ENCODE data around the gene PROK2.

The PROK2 gene

DNA sequence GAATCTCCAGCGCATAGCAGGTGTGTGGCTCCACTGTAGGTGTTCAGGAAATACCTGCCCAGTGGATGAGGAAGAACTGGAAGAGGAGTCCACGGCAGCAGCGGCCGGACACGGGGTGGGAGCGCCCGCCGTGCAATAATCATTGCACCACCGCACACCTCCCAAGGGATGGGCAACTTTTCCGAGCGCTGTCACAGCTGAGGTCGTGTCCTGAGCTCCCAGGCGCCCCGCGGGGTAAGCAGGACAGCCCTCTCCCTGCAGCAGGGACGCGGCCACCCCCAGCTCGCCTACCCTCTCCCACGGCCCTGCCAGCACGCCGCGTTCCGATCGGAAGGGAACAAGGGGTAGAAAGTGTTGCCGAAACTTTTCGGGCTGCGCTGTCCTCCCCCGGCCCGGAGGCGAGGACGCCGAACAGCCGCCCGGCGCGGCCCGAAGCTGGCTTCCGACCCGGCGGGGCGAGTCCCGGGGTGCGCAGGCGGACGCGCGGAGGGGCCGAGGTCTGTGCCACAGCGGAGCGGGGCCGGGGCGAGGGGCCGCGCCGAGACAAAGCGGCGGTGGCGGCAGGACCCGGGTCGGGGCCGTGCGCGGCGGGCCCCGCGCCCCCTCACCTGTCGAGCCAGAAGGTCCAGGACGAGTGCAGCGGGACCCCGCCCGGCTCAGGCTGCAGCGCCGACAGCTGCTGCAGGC is 60.2 kb downstream of the PROK2 start:
- Histone ChIP-seq H2AFZ (ENCODE audit: low read length) (peak overlapping the region; percentile 73), H3K9me2 (replicated peaks; ENCODE audit: low read depth, low read length) (no peaks in the 10 kb centered on the region)
- no peak for TF ChIP-seq EZH2phosphoT487 (IDR thresholded peaks at IDR 0.05; ENCODE audit: borderline replicate concordance)
- TF ChIP-seq, protein P1, sequence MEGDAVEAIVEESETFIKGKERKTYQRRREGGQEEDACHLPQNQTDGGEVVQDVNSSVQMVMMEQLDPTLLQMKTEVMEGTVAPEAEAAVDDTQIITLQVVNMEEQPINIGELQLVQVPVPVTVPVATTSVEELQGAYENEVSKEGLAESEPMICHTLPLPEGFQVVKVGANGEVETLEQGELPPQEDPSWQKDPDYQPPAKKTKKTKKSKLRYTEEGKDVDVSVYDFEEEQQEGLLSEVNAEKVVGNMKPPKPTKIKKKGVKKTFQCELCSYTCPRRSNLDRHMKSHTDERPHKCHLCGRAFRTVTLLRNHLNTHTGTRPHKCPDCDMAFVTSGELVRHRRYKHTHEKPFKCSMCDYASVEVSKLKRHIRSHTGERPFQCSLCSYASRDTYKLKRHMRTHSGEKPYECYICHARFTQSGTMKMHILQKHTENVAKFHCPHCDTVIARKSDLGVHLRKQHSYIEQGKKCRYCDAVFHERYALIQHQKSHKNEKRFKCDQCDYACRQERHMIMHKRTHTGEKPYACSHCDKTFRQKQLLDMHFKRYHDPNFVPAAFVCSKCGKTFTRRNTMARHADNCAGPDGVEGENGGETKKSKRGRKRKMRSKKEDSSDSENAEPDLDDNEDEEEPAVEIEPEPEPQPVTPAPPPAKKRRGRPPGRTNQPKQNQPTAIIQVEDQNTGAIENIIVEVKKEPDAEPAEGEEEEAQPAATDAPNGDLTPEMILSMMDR (conservative IDR thresholded peaks at IDR 0.05; ENCODE audit: low read length), result no peak

DNA sequence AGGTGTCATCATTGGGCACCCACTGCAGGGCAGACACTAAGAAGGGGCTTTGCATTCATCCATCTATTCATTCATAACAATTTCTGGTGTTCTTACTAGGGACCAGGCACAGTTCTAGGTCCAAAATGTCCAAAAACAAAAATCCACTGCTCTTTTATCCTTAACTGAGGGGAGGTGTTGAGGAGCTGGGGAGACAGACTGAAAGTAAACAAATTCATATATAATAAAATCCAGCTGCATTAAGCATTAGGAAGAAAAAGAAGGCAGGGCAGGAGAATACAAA is 60.8 kb downstream of the PROK2 start:
- peak overlapping the region; percentile 89 for H3K4me2 ChIP-seq (ENCODE audit: low read depth, low read length, poor library complexity, severe bottlenecking)
- H3K4me1 ChIP-seq (ENCODE audit: insufficient read depth, low read length, poor library complexity, severe bottlenecking), result peaks cover 60% of the 10 kb centered on the region
- no peaks in the 10 kb centered on the region for H3K9me3 ChIP-seq (ENCODE audit: insufficient read depth, low read depth, low read length)
- H3K36me3 ChIP-seq (ENCODE audit: insufficient read depth, low read length), result no peaks in the 10 kb centered on the region
- no peaks in the 10 kb centered on the region for H4K20me1 ChIP-seq (ENCODE audit: insufficient read depth, low read length, poor library complexity, severe bottlenecking)
- H2AFZ ChIP-seq (ENCODE audit: low read length), result peak overlapping the region; percentile 73
- peaks cover 11% of the 10 kb centered on the region for H3K79me2 ChIP-seq (ENCODE audit: insufficient read depth, low read length)
- no peaks in the 10 kb centered on the region for H3K9me2 ChIP-seq (replicated peaks; ENCODE audit: low read depth, low read length)
- peaks cover 4% of the 10 kb centered on the region; the same call in 1 of the 2 replicates for H3F3A ChIP-seq (ENCODE audit: low read depth)
- H3K27me3 ChIP-seq (ENCODE audit: insufficient read depth, low read length, poor library complexity, severe bottlenecking), result no peaks in the 10 kb centered on the region
- TF ChIP-seq, protein P1 (conservative IDR thresholded peaks at IDR 0.05; ENCODE audit: low read length), result no peak
- TF ChIP-seq EZH2phosphoT487 (IDR thresholded peaks at IDR 0.05; ENCODE audit: borderline replicate concordance), result no peak
- peak overlapping the region; percentile 62 for H3K9ac ChIP-seq (ENCODE audit: low read depth, low read length, poor library complexity, severe bottlenecking)
- H3K4me3 ChIP-seq (ENCODE audit: low read length, poor library complexity, severe bottlenecking), result peak overlapping the region; percentile 76

More for the DNA sequence above, 60.2 kb downstream of the PROK2 start:
- Histone ChIP-seq H3K9ac (ENCODE audit: low read depth, low read length, poor library complexity, severe bottlenecking) (peak overlapping the region; percentile 62), H3K4me2 (ENCODE audit: low read depth, low read length, poor library complexity, severe bottlenecking) (peak overlapping the region; percentile 89), H3K27me3 (ENCODE audit: insufficient read depth, low read length, poor library complexity, severe bottlenecking) (no peaks in the 10 kb centered on the region), H3K4me1 (ENCODE audit: insufficient read depth, low read length, poor library complexity, severe bottlenecking) (peaks cover 56% of the 10 kb centered on the region), H3K9me3 (ENCODE audit: insufficient read depth, low read depth, low read length) (no peaks in the 10 kb centered on the region), H3F3A (ENCODE audit: low read depth) (peaks cover 4% of the 10 kb centered on the region; the same call in 1 of the 2 replicates), H3K4me3 (ENCODE audit: low read length, poor library complexity, severe bottlenecking) (peak overlapping the region; percentile 76), H3K36me3 (ENCODE audit: insufficient read depth, low read length) (no peaks in the 10 kb centered on the region), H4K20me1 (ENCODE audit: insufficient read depth, low read length, poor library complexity, severe bottlenecking) (no peaks in the 10 kb centered on the region), H3K79me2 (ENCODE audit: insufficient read depth, low read length) (peaks cover 11% of the 10 kb centered on the region)

DNA sequence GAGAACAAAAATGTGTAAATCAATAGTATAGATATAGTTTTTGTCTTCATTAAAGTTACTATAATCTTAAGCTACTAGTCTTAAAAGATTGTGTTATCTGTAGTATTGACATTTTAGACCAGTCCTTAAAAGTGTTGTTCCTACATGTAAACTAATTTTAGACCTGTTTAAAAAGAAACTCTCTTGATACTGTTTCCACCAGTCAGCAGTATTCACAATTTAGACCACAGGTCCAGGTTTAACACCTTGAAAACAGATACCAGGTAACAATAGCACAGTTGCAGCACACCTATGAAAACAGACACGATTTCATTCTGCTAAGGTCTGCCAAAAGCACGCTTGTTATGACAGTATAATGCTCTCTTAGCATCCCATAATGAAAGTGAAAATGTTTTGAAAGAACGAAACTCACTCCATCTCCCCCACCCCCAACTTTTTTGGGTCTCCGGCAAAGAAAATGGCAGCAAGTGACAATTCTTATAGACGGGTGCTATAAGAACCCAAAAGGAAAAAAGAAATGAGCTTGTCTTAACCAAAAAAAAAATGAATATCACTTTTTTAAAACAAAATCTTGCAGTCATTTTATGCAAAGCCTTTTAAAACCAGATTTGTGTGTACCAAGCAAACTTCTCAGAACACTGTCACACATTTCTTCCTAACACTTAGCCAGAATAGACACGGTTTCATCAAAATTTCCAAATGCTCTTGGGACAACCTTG is 61.3 kb downstream of the PROK2 start:
- no peaks in the 10 kb centered on the region for H4K20me1 ChIP-seq (ENCODE audit: insufficient read depth, low read length, poor library complexity, severe bottlenecking)
- H3K36me3 ChIP-seq (ENCODE audit: insufficient read depth, low read length), result no peaks in the 10 kb centered on the region
- H2AFZ ChIP-seq (ENCODE audit: low read length), result no peak overlapping the region
- peak overlapping the region; percentile 76 for H3K4me3 ChIP-seq (ENCODE audit: low read length, poor library complexity, severe bottlenecking)
- TF ChIP-seq EZH2phosphoT487 (IDR thresholded peaks at IDR 0.05; ENCODE audit: borderline replicate concordance), result no peak
- TF ChIP-seq, protein P1 (conservative IDR thresholded peaks at IDR 0.05; ENCODE audit: low read length), result no peak
- H3K27me3 ChIP-seq (ENCODE audit: insufficient read depth, low read length, poor library complexity, severe bottlenecking), result no peaks in the 10 kb centered on the region
- peak overlapping the region; percentile 89 for H3K4me2 ChIP-seq (ENCODE audit: low read depth, low read length, poor library complexity, severe bottlenecking)
- no peaks in the 10 kb centered on the region for H3K9me2 ChIP-seq (replicated peaks; ENCODE audit: low read depth, low read length)
- H3K9me3 ChIP-seq (ENCODE audit: insufficient read depth, low read depth, low read length), result no peaks in the 10 kb centered on the region
- peaks cover 4% of the 10 kb centered on the region; the same call in 1 of the 2 replicates for H3F3A ChIP-seq (ENCODE audit: low read depth)
- peaks cover 65% of the 10 kb centered on the region for H3K4me1 ChIP-seq (ENCODE audit: insufficient read depth, low read length, poor library complexity, severe bottlenecking)
- peaks cover 11% of the 10 kb centered on the region for H3K79me2 ChIP-seq (ENCODE audit: insufficient read depth, low read length)
- H3K9ac ChIP-seq (ENCODE audit: low read depth, low read length, poor library complexity, severe bottlenecking), result peak overlapping the region; percentile 62
